HG02870 (cell line): ENCODE measurements around the gene KPTN.

Experiments
- ATAC-seq: cut with Tn5 transposase; IDR thresholded peaks from one replicate; pipeline ENCODE4 v1.9.1; 2021; ENCODE audit warnings: mild to moderate bottlenecking, moderate library complexity; ENCODE audit not compliant: unreplicated experiment

The KPTN gene

GRCh38 chr19:47471381-47471732 is 12.7 kb downstream of the KPTN start:
- no peak for ATAC-seq

GRCh38 chr19:47470447-47471195 is 13.4 kb downstream of the KPTN start:
- ATAC-seq = no peak

DNA sequence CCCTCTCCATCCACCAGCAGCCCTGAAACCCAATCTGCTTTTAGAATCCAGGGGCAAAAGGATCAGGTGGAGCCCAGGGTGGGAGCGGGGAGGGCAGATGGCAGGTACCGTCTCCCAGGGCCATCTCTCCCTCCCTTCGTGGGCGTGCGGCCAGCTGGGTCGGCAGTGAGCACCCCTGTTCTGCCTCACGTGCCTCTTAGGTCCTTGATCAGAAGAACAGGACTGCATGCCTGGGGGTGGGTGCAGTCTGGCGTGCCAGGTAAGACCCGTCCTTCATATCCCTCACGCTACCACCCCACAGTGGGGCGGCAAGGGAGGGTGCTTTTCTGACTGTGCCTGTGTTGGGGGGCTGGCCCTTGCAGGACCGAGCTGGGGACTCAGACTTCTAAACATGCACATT is 14.3 kb downstream of the KPTN start:
- no peak for ATAC-seq

DNA sequence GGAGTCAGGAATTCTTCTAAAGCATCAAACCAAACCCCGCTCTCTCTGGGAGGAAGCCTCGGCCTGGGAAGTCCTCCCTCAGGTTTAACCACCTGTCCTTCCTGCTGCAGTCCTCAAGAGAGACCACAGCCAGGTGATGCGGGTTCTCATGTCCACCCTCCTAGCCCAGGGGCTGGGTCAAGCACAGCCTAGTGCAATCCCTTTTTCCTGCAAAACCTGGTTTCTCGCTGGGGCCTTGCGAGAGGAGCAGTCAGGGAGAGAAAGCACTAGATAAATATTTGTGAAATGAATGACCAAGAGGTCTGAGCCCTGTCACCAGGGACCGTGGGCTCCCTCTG is 14.7 kb downstream of the KPTN start:
- no peak for ATAC-seq

GRCh38 chr19:47467914-47468313 is 16.1 kb downstream of the KPTN start:
- no peak for ATAC-seq

DNA sequence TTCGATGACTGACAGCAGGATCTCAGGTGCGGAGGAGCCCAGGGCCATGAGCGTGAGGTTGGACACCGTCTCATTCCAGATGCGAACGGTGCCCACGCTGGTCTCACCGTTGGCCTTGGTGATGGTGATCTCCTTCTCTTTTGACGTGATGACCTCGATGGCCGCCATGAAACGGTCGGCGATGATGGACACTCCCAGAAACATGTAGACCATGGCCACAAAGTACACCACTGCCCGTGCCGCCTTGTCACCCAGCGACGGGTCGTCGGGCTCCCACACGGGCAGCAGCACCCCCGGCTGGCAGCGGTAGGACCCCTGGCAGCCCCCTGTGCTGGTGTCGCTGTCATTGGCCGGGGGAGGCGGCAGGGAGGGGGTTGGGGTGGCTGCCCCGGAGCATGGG is 18.1 kb downstream of the KPTN start:
- ATAC-seq = no peak

GRCh38 chr19:47464675-47465419 is 19.2 kb downstream of the KPTN start:
- ATAC-seq = no peak

DNA sequence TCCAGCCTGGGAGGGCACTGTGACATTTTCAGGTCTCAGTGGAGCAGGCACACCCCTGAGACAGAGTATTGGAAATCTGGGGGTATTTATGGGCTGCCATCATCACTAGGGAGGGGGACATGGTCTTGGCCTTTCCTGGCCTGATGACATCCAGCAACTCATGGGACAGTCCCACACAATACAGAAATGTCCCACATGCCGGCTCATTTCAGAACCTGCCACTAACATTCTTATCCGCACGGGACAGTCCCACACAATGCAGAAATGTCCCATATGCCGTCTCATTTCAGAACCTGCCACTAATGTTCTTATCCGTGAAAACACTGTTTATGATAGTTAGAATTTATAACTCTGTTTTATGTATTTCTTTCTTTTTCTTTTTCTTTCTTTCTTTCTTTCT is 22.1 kb downstream of the KPTN start:
- no peak for ATAC-seq

GRCh38 chr19:47459477-47459876 is 24.5 kb downstream of the KPTN start:
- ATAC-seq = no peak

DNA sequence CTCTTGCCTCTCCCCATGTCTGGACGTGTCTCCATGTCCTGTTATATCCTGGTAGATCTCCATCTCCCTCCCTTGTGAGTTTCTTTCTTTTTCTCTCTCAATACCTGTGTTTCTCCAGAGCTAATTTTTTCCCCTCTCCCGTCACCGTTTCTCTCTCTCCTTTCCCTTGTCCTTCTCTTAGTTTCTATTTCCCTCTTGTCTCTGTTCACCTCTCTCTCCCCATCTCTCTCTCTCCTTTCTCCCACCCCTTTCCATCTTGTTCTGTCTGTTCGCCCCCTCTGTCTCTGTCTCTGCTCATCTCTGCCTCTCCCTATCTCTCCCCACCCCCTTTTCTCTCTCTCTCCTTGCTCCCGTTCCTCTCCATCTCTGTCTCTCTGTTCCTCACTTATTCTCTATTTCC is 25.3 kb downstream of the KPTN start:
- no peak for ATAC-seq

- no peak for ATAC-seq
Observed at GRCh38 chr19:47456721-47457474, 27.1 kb downstream of the KPTN start.

DNA sequence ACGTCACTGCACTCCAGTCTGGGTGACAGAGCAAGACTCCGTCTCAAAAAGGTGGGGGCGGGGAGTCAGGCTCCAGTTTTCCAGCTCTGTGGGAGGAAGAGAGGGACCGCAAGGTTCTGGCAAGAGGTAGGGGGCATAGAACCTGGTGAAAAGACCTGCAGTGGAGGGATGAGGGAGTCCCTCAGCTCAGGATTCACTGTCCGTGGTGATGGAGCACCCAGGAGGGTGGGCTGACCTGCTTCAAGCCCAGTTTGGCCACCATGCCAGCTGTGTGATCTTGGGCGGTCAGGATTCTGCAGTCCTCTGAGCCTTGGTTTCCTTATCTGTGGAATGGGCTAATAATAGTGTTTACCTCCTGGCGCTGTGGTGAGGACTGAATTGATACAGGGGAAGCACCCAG is 33.5 kb downstream of the KPTN start:
- no peak for ATAC-seq

- ATAC-seq = no peak
Observed at GRCh38 chr19:47448360-47448727, 35.7 kb downstream of the KPTN start.

- ATAC-seq = no peak
Observed at GRCh38 chr19:47447470-47448359, 36.3 kb downstream of the KPTN start.

DNA sequence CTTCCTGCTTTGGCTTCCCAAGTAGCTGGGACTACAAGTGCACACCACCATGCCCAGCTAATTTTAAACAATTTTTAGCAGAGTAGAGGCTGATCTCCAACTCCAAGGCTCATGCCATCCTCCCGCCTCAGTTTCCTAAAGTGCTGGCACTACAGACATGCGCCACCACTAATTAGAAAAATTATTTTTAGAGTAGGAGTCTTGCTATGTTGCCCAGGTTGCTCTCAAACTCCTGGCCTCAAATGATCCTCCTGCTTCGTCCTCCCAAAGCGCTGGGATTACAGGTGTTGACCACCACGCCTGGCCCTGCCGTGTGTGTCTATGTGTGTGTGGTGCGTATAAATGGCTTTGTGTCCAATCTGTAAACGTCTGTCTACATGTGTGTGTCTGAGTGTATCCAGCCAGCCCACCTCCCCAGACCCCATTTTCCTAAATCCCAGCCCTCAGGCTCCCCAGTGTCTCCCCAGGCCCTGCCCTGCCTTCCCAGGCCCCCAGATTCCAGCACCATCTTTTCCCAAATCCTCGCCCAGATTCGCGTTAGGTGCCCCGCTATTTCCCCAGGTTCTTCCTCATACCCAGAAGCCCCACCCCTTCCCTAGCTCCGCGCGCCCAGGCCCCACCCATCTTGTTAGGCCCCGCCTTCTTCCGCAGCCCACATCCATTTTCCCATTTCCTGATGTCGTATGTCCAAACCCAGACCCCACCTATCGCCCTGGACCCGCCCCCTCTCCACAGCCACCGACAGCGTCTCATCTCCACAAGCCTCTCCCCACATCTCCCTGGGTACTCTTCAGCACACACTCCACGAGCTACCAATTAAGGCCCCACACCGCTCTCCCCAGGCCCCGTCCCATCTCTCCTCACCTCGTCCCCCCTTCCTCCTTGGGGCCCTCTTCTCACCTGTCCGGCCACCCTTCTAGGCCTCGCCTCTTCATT is 37.2 kb downstream of the KPTN start:
- ATAC-seq = no peak

DNA sequence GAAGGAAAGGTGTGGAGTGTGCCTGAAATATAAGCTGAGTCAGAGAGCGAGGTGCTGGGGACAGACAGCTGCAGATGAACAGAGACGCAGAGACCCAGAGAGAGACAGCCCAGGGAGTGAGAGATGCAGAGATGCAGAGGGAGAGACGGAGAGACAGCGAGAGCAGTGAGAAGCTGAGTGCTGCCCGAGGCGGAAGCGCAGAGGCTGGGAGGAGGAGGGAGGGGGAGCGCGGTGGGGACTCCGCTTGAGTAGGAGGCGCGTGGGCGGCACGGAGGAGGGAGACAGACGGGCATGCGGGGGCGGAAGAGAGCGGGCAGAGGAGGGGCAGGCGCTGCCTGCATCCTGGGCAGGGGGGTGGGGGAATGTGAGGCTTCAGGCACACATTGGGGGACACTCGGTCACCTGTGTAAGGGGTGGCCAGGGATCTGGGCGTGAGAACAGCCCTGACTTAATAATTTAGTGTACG is 38.0 kb downstream of the KPTN start:
- no peak for ATAC-seq

DNA sequence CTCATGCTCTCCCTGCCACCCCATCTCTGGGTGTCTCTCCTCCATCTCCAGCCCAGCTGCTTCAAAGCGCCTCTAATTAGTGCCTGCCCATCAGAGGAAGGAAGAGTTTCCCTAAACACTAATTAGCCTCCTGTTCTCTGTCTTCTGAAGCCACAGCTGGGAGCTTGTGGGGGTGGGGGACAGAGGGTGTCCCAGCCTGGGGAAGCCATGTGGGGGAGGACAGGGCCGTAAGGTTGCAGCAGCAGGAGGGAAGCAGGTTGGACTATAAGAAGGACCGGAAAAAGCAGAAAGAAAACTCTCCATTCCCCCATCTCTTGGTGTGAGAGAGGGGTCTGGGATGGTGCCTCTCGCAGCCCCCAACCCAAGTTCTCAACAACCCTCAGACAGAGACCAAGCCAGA is 38.5 kb downstream of the KPTN start:
- ATAC-seq = no peak

DNA sequence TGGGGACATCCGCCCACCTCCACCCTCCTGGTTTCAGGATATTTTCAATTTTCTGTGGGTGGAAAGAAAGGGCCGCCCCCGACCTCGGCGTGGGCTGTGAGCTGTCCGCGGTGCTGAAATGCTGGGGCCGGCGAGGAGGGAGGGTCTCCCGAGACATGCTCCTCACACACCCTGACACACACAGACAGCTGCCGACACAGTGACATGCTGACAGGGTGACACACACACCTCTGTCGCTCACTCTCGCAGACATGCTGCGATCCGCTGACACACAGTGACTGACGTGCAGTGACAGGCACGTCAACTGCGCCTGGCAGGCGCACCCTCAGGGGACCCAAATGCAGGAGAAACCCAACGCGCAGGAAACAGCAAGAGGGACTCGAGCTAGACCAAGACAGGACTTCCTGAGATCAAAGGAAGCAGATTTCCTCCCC is 39.6 kb downstream of the KPTN start:
- ATAC-seq = no peak

GRCh38 chr19:47443331-47443730 is 40.7 kb downstream of the KPTN start:
- ATAC-seq = no peak

GRCh38 chr19:47438793-47439220 is 45.2 kb downstream of the KPTN start:
- ATAC-seq = no peak
